PC-3 (cell line): ENCODE results near the gene LRP1B.

Experiments
- CTCF ChIP-seq: fragments of 300-600 bp; sonication (generic); conservative IDR thresholded peaks from 2 replicates; pipeline ENCODE4 v1.5.1; 2017; ENCODE audit warnings: antibody characterized with exemption, low read depth, mild to moderate bottlenecking, low read length
- EZH2 ChIP-seq: fragments of 300-600 bp; sonication (generic); IDR thresholded peaks from one replicate; pipeline ENCODE4 v1.6.1; 2017; ENCODE audit warnings: antibody characterized with exemption, mild to moderate bottlenecking, low read length; ENCODE audit not compliant: unreplicated experiment
- EZH2phosphoT487 ChIP-seq: fragments of 300-600 bp; sonication (generic); IDR thresholded peaks from 2 replicates; pipeline ENCODE4 v1.6.1; 2018; ENCODE audit warnings: mild to moderate bottlenecking, antibody characterized with exemption, low read length, borderline replicate concordance

- TF ChIP-seq CTCF (no peak), EZH2 (no peak), EZH2phosphoT487 (no peak)
Observed at GRCh38 chr2:141560723-141561122, 570.1 kb downstream of the LRP1B start.
